ENCODE measurements around the gene VMAC. TPM values are rescaled to one million over a fixed set of nuclear protein-coding genes. Genes with fewer than 3 reads are reported as not detected.

VMAC gene
- total RNA-seq, 1 experiment from 2014 or later: 4.3 TPM

DNA sequence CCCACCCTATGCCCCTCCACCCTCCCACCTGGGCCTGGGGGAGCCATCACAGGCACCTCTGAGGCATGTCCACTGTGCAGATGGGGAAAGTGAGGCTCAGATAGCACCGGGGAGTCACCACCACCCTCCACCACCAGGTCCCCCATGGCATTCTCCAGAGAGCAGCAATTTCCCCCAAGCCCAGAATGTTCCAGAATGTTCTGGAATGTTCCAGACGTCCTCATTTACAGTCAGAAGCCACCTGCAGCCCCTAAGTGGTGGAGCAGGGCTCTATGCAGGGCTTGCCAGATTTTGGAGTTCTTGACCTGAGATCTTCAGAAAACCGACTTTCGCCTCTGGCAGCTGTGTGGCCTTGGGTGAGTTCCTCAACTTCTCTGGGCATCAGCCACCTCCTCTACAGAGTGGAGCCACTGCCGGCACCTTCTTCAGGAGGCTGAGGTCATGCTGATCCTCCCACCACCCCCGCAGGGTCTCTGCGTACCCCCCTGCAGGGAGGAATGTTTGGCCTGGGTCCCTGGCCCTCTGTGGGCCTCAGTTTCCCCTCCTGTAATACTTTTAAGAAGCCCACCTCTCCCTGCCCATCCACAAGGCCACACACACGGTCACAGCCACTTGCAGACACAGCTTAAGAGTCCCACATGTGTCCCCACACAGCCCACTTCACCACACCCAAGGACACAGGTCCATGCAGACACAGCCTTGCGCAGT, 40.5 kb upstream of the VMAC start:
- intact Hi-C loops (cut with micrococcal nuclease; ENCODE audit: unreplicated experiment): no loop called here
- CTCF ChIA-PET: no interaction called here
- no TSS peak for BruUV-seq (replicated peaks)
- TF ChIP-seq, protein P1, sequence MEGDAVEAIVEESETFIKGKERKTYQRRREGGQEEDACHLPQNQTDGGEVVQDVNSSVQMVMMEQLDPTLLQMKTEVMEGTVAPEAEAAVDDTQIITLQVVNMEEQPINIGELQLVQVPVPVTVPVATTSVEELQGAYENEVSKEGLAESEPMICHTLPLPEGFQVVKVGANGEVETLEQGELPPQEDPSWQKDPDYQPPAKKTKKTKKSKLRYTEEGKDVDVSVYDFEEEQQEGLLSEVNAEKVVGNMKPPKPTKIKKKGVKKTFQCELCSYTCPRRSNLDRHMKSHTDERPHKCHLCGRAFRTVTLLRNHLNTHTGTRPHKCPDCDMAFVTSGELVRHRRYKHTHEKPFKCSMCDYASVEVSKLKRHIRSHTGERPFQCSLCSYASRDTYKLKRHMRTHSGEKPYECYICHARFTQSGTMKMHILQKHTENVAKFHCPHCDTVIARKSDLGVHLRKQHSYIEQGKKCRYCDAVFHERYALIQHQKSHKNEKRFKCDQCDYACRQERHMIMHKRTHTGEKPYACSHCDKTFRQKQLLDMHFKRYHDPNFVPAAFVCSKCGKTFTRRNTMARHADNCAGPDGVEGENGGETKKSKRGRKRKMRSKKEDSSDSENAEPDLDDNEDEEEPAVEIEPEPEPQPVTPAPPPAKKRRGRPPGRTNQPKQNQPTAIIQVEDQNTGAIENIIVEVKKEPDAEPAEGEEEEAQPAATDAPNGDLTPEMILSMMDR (IDR thresholded peaks at IDR 0.05; ENCODE audit: unreplicated experiment): no peak
- Mint-ChIP-seq H3K4me1 (ENCODE audit: low read depth, unreplicated experiment) (no peaks in the 10 kb centered on the region), H3K9me3 (ENCODE audit: low read depth, unreplicated experiment) (no peaks in the 10 kb centered on the region), H3K4me3 (ENCODE audit: low read depth, unreplicated experiment) (no peak overlapping the region), H3K27me3 (ENCODE audit: unreplicated experiment) (peaks cover 7% of the 10 kb centered on the region), H3K36me3 (ENCODE audit: insufficient read depth, unreplicated experiment) (peaks cover 4% of the 10 kb centered on the region), H3K27ac (ENCODE audit: unreplicated experiment) (no peak overlapping the region)
- no peak for DNase-seq

DNA sequence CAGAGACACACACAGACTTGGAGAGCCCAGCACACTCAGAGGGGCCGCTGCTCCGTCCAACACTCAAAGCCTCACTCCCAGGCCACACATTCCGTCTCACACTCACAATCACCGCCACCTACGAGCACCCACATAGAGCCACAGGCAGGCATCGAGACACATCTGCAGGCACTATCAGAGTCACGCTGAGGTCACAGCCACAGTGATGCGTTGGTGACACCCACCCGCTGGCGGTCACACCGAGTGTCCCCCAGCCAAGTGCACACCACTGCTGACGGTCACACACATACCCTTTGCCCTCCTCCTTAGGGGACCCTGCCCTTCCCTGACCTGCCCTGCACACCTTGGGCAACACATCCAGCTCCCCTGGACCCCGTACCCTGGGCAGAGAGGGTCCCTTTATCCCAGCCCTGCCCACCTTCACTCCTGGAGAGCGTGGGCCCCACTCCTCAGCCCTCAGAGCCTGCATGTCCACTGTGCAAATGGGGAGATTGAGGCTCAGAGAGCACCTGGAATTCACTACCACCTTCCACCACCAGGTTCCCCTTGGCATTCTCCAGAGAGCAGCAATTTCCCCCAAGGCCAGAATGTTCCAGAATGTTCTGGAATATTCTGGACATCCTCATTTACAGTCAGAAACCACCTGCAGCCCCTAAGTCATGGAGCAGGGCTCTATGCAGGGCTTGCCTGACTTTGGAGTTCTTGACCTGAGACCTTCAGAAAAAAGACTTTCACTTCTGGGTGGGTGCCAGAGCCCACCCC, 39.8 kb upstream of the VMAC start:
- no peak overlapping the region for H3K4me3 Mint-ChIP-seq (ENCODE audit: low read depth, unreplicated experiment)
- intact Hi-C loops (cut with micrococcal nuclease; ENCODE audit: unreplicated experiment): no loop called here
- CTCF ChIA-PET: no interaction called here
- peaks cover 7% of the 10 kb centered on the region for H3K27me3 Mint-ChIP-seq (ENCODE audit: unreplicated experiment)
- TF ChIP-seq, protein P1 (IDR thresholded peaks at IDR 0.05; ENCODE audit: unreplicated experiment): no peak
- BruUV-seq (replicated peaks): no TSS peak
- no peaks in the 10 kb centered on the region for H3K9me3 Mint-ChIP-seq (ENCODE audit: low read depth, unreplicated experiment)
- H3K36me3 Mint-ChIP-seq (ENCODE audit: insufficient read depth, unreplicated experiment): peaks cover 4% of the 10 kb centered on the region
- H3K4me1 Mint-ChIP-seq (ENCODE audit: low read depth, unreplicated experiment): no peaks in the 10 kb centered on the region
- H3K27ac Mint-ChIP-seq (ENCODE audit: unreplicated experiment): no peak overlapping the region
- no peak for DNase-seq

DNA sequence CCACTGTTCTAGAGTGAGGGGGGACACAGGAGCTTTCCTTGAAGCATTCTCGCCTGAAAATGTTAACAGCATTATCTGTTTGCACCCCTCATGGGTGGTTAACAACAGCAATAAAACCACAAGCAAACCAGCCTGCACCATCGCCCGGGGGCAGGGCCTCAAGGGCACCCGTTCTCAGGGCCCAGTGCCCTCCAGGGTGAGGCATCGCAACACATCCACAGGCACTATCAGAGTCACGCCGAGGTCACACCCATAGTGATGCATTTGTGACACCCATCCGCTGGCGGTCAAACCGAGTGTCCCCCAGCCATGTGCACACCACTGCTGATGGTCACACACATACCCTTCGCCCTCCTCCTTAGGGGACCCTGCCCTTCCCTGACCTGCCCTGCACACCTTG, 38.9 kb upstream of the VMAC start:
- Mint-ChIP-seq H3K4me3 (ENCODE audit: low read depth, unreplicated experiment) (no peak overlapping the region), H3K27ac (ENCODE audit: unreplicated experiment) (no peak overlapping the region), H3K4me1 (ENCODE audit: low read depth, unreplicated experiment) (no peaks in the 10 kb centered on the region), H3K27me3 (ENCODE audit: unreplicated experiment) (peaks cover 7% of the 10 kb centered on the region), H3K9me3 (ENCODE audit: low read depth, unreplicated experiment) (no peaks in the 10 kb centered on the region), H3K36me3 (ENCODE audit: insufficient read depth, unreplicated experiment) (peaks cover 4% of the 10 kb centered on the region)
- intact Hi-C loops (cut with micrococcal nuclease; ENCODE audit: unreplicated experiment): no loop called here
- DNase-seq: no peak
- BruUV-seq (replicated peaks): no TSS peak
- CTCF ChIA-PET: no interaction called here
- TF ChIP-seq, protein P1 (IDR thresholded peaks at IDR 0.05; ENCODE audit: unreplicated experiment): no peak

DNA sequence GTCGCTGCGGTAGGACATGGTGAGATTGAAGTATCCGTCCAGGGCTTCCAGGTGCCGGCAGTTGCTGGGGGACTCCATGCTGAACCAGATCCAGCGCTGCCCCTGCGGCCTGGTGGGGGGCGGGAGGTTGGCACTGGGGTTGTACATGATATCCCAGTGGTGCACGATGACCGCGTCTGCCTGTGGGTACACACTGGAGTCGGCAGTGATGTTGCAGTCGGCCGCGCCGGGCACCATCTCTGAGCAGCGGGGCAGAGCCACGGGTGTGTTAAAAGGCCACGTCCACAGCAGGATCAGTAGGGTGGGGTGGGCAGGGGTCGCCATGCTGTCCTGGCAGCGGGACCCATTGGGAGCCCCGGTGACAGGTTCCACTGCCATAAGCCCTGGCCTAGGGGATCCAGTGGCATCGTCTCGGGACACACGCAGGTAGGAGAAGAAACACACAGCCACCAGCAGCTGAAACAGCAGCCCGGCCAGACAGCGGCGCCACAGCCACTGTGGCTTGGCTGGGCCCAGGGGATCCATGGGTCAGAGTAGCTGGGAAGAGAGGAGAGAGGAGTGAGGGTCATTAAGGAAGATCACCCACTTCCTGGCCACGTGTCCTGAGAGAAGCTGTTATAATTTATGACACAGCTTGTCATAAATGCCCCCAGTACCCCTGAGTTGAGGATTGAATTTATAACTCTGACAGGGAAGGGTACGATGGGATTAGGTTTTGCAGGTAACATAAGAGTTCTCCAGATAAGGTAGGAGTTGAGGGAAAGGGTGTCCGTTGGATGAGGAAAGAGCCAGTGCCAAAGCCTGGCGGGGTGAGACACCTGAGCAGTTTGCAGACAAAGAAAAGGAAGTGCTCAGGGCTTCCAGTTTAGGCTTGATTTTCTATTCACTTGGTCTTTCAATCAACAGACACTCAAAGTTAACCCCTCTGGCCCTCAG, 37.2 kb upstream of the VMAC start:
- CTCF ChIA-PET: no interaction called here
- no peak for DNase-seq
- Mint-ChIP-seq H3K9me3 (ENCODE audit: low read depth, unreplicated experiment) (no peaks in the 10 kb centered on the region), H3K27ac (ENCODE audit: unreplicated experiment) (no peak overlapping the region), H3K27me3 (ENCODE audit: unreplicated experiment) (peaks cover 7% of the 10 kb centered on the region), H3K4me3 (ENCODE audit: low read depth, unreplicated experiment) (no peak overlapping the region), H3K4me1 (ENCODE audit: low read depth, unreplicated experiment) (no peaks in the 10 kb centered on the region), H3K36me3 (ENCODE audit: insufficient read depth, unreplicated experiment) (peaks cover 4% of the 10 kb centered on the region)
- TF ChIP-seq, protein P1 (IDR thresholded peaks at IDR 0.05; ENCODE audit: unreplicated experiment): no peak
- BruUV-seq (replicated peaks): no TSS peak
- intact Hi-C loops (cut with micrococcal nuclease; ENCODE audit: unreplicated experiment): no loop called here

Measured in Calu3 (cell line).